HepG2 (cell line): ENCODE data around the gene FAM32A. TPM values are rescaled to one million over a fixed set of nuclear protein-coding genes. Genes with fewer than 3 reads are reported as not detected.

Source experiments
- ATAC-seq: fragments of 200-7000 bp; cut with Tn5 transposase; 3 replicates; pipeline ENCODE4 v1.9.1; 2020; ENCODE audit warnings: mild to moderate bottlenecking, moderate library complexity
- BruUV-seq: library from RNA; stranded (reverse); fragments of 400-500 nt; replicated peaks from 2 replicates; lab custom pipeline; 2021; lab: Mats Ljungman, UMichigan
- CTCF ChIA-PET: fragments of 300-600 bp; formaldehyde crosslinking; extraction: SDS; loops from one replicate; lab custom pipeline; 2021; ENCODE audit warnings: low total read pairs, inconsistent platforms, low intra/inter-chr PET ratio; lab: Yijun Ruan, JAX
- POLR2A ChIA-PET: fragments of 350-600 bp; sonication (Branson Sonifier 250); formaldehyde crosslinking; loops from one replicate; lab custom pipeline; 2020; ENCODE audit warnings: antibody characterized with exemption, inconsistent platforms; lab: Yijun Ruan, JAX
- DNase-seq: peaks from one replicate; pipeline ENCODE4 v3.0.0-alpha.2; 2015; ENCODE audit warnings: low spot score
- FAIRE-seq: peaks from 3 replicates; lab custom pipeline; 2011; peaks lifted over from hg19 to GRCh38; lab: Jason Lieb, UNC
- H2AFZ ChIP-seq: one replicate; pipeline ENCODE4 v1.6.1; 2011; ENCODE audit warnings: low read length, inconsistent platforms
- H3K27ac ChIP-seq: fragments of 300-600 bp; 3 replicates; pipeline ENCODE4 v1.8.0; 2011; ENCODE audit warnings: mixed run types, mild to moderate bottlenecking, mixed read lengths, low read length, inconsistent platforms; ENCODE audit not compliant: insufficient read depth; ENCODE audit errors: extremely low read length
- H3K27me3 ChIP-seq, 2 experiments: fragments of 200-600 bp in 1 of 2; 2 replicates in 1 of 2; 3 replicates in 1 of 2; pipeline versions ENCODE4 v1.6.0 to v1.8.0; 2011; ENCODE audit warnings: low read length in 2 of 2, mild to moderate bottlenecking in 2 of 2, moderate library complexity in 2 of 2, inconsistent platforms in 1 of 2; ENCODE audit not compliant: insufficient read depth in 2 of 2, control insufficient read depth in 1 of 2
- H3K36me3 ChIP-seq, 2 experiments: fragments of 200-600 bp in 1 of 2; replicated peaks in 1 of 2; 2 replicates in 1 of 2; 3 replicates in 1 of 2; pipeline versions ENCODE4 v1.5.1 to v1.8.0; 2011; ENCODE audit warnings: low read length in 2 of 2, inconsistent platforms in 1 of 2; ENCODE audit not compliant: insufficient read depth in 2 of 2, control insufficient read depth in 1 of 2
- H3K4me1 ChIP-seq: 2 replicates; pipeline ENCODE4 v1.5.1; 2012; ENCODE audit warnings: low read length, inconsistent platforms; ENCODE audit not compliant: insufficient read depth
- H3K4me2 ChIP-seq: 2 replicates; pipeline ENCODE4 v1.6.0; 2011; ENCODE audit warnings: low read depth, low read length, inconsistent platforms
- H3K4me3 ChIP-seq, 3 experiments: fragments of 200-600 bp in 1 of 3; sonication (generic), shearing (Covaris generic) in 1 of 3; replicated peaks in 1 of 3; 2 replicates each; pipeline ENCODE4 v1.5.1; 2011 to 2016; ENCODE audit warnings: low read length in 3 of 3, inconsistent platforms in 2 of 3, low read depth in 2 of 3, mild to moderate bottlenecking in 2 of 3, control low read depth in 1 of 3, mixed read lengths in 1 of 3; ENCODE audit not compliant: insufficient read depth in 1 of 3
- H3K79me2 ChIP-seq: one replicate; pipeline ENCODE4 v1.6.1; 2011; ENCODE audit warnings: low read length, inconsistent platforms; ENCODE audit not compliant: insufficient read depth
- H3K9ac ChIP-seq: 2 replicates; pipeline ENCODE4 v1.6.0; 2011; ENCODE audit warnings: mild to moderate bottlenecking, low read depth, low read length, inconsistent platforms; ENCODE audit not compliant: insufficient read depth
- H3K9me3 ChIP-seq: 2 replicates; pipeline ENCODE4 v1.5.1; 2012; ENCODE audit warnings: mild to moderate bottlenecking, low read length
- H4K20me1 ChIP-seq: 2 replicates; pipeline ENCODE4 v1.6.0; 2011; ENCODE audit warnings: inconsistent platforms, mild to moderate bottlenecking, low read length, moderate library complexity; ENCODE audit not compliant: insufficient read depth
- ATF4 ChIP-seq, 2 experiments: fragments of 450-650 bp in 1 of 2; sonication (generic) in 1 of 2; formaldehyde crosslinking; IDR thresholded peaks; 2 replicates each; pipeline versions ENCODE4 v1.5.0 to v1.8.0; 2020 to 2022; ENCODE audit warnings: mild to moderate bottlenecking in 1 of 2, missing genetic modification reagents in 1 of 2
- BHLHE40 ChIP-seq: IDR thresholded peaks from 2 replicates; pipeline ENCODE4 v1.6.1; 2011; ENCODE audit warnings: low read length, improper control_type of control experiment
- CERS6 ChIP-seq: sonication (generic); formaldehyde crosslinking; IDR thresholded peaks from 2 replicates; pipeline ENCODE4 v1.5.0; 2020; ENCODE audit warnings: missing genetic modification reagents
- PPARG ChIP-seq: conservative IDR thresholded peaks from 2 replicates; pipeline ENCODE4 v1.6.1; 2016; ENCODE audit warnings: missing biosample characterization, missing genetic modification reagents
- SP4 ChIP-seq: sonication (generic); formaldehyde crosslinking; IDR thresholded peaks from 2 replicates; pipeline ENCODE4 v1.8.1; 2023; ENCODE audit warnings: mild to moderate bottlenecking, missing genetic modification reagents
- TBX2 ChIP-seq: sonication (generic); formaldehyde crosslinking; IDR thresholded peaks from 2 replicates; pipeline ENCODE4 v1.5.0; 2020; ENCODE audit warnings: missing genetic modification reagents, mild to moderate bottlenecking, borderline replicate concordance
- TCF7 ChIP-seq: sonication (generic); IDR thresholded peaks from 2 replicates; pipeline ENCODE4 v1.6.1; 2016; ENCODE audit warnings: antibody characterized with exemption, low read depth
- THYN1 ChIP-seq: sonication (generic); formaldehyde crosslinking; IDR thresholded peaks from 2 replicates; pipeline ENCODE4 v1.8.1; 2023; ENCODE audit warnings: low read depth, mild to moderate bottlenecking, moderate library complexity, missing genetic modification reagents, borderline replicate concordance
- ZBTB7A ChIP-seq: sonication (generic); formaldehyde crosslinking; IDR thresholded peaks from 2 replicates; pipeline ENCODE4 v1.8.0; 2022; ENCODE audit warnings: mild to moderate bottlenecking, missing genetic modification reagents
- ZFP36L1 ChIP-seq: sonication (generic); formaldehyde crosslinking; IDR thresholded peaks from 2 replicates; pipeline ENCODE4 v1.8.0; 2022; ENCODE audit warnings: mild to moderate bottlenecking, missing genetic modification reagents, moderate library complexity
- ZNF501 ChIP-seq: sonication (generic); formaldehyde crosslinking; IDR thresholded peaks from 2 replicates; pipeline ENCODE4 v1.5.1; 2020; ENCODE audit warnings: mild to moderate bottlenecking, moderate library complexity, missing genetic modification reagents
- whole genome bisulfite sequencing: methylation state at CpG from one replicate; pipeline ENCODE4 v1.1.6; 2017; ENCODE audit warnings: low lambda C conversion rate; 5-methylcytosine and 5-hydroxymethylcytosine counted together
- in situ Hi-C: cut with HindIII; loops from 2 replicates; pipeline ENCODE4 v1.10.0; 2017; ENCODE audit warnings: low pct_unique_long_range_greater_than_20kb; ENCODE audit not compliant: extremely low pct_ligation_motif_present
- intact Hi-C: fragments of 100-400 bp; cut with micrococcal nuclease; formaldehyde crosslinking; loops from one replicate; pipeline ENCODE4 v1.10.0; 2022; ENCODE audit not compliant: unreplicated experiment
- polyA plus RNA-seq, 8 experiments: library from polyadenylated mRNA; depleted of rRNA in 3 of 8; stranded (reverse) in 7 of 8; unstranded in 1 of 8; fragments of >200 nt; fragmentation: Illumina TruSeq in 4 of 8; extraction: Trizol in 4 of 8; gene quantifications; 2 replicates each; pipeline versions ENCODE4 v1.2.1 to v1.2.3, GENCODE V29; 2011 to 2016; ENCODE audit warnings: low read depth in 4 of 8, missing spikeins in 1 of 8, mixed read lengths in 1 of 8; ENCODE audit not compliant: insufficient read depth in 1 of 8
- total RNA-seq, 5 experiments: library from RNA; depleted of rRNA; stranded (reverse); fragments of >200 nt; fragmentation: Illumina TruSeq; extraction: Trizol; gene quantifications; 2 replicates each; pipeline ENCODE4 v1.2.3, GENCODE V29; 2016; ENCODE audit warnings: low read depth in 1 of 5
- TF ChIP-seq, protein P1 (sequence below), 2 experiments: sonication (generic) in 1 of 2; formaldehyde crosslinking in 1 of 2; IDR thresholded peaks; 2 replicates each; pipeline versions ENCODE4 v1.4.0 to v1.6.1; 2016 to 2020; ENCODE audit warnings: borderline replicate concordance in 1 of 2, low read depth in 1 of 2, mild to moderate bottlenecking in 1 of 2, missing genetic modification reagents in 1 of 2

Gene FAM32A
- total and polyA plus RNA-seq, 2 of the 13 experiments (the other 11 are each of a cell fraction or from before 2014, with no cell fraction given) = 85.8 to 86.2 TPM

DNA sequence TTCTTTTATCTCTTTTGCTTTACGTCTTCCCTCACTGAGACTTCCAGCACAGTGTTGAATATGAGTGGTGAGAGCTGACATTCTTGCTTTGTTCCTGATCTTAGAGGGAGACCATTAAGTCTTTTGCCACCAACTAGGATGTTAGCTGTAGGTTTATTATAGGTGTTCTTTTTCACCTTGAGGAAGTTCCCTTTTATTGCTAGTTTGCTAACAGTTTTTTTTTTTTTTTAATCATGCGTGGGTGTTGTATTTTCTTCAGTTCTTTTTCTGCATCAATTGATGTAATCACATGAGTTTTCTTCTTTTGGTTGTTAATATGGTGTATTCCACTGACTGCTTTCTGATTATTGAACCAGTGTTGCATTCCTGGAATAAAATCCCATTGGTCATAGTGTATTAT lies 33.6 kb downstream of the FAM32A start:
- Histone ChIP-seq H3K27ac (no peak overlapping the region), H3K79me2 (no peaks in the 10 kb centered on the region), H3K9ac (no peak overlapping the region), H3K9me3 (peaks cover 25% of the 10 kb centered on the region), H3K4me3 (no peak overlapping the region), H3K4me1 (no peaks in the 10 kb centered on the region), H3K4me2 (no peak overlapping the region), H2AFZ (no peak overlapping the region), H4K20me1 (no peaks in the 10 kb centered on the region), H3K36me3 (peaks cover 8 to 47% of the 10 kb centered on the region in 2 experiments; a peak in 4 of 5 replicates), H3K27me3 (no peaks in the 10 kb centered on the region)
- DNase-seq = no peak
- POLR2A ChIA-PET = no interaction called here
- no peak for TF ChIP-seq BHLHE40
- no peak for TF ChIP-seq TCF7
- TF ChIP-seq SP4 (CRISPR knock-in tag) = no peak
- TF ChIP-seq PPARG (CRISPR knock-in tag) = no peak
- no peak for TF ChIP-seq ATF4 (CRISPR knock-in tag; IDR thresholded peaks at IDR 0.05)
- TF ChIP-seq CERS6 (CRISPR knock-in tag) = no peak
- TF ChIP-seq, protein P1, sequence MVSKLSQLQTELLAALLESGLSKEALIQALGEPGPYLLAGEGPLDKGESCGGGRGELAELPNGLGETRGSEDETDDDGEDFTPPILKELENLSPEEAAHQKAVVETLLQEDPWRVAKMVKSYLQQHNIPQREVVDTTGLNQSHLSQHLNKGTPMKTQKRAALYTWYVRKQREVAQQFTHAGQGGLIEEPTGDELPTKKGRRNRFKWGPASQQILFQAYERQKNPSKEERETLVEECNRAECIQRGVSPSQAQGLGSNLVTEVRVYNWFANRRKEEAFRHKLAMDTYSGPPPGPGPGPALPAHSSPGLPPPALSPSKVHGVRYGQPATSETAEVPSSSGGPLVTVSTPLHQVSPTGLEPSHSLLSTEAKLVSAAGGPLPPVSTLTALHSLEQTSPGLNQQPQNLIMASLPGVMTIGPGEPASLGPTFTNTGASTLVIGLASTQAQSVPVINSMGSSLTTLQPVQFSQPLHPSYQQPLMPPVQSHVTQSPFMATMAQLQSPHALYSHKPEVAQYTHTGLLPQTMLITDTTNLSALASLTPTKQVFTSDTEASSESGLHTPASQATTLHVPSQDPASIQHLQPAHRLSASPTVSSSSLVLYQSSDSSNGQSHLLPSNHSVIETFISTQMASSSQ (IDR thresholded peaks at IDR 0.05; ENCODE audit: low read depth) = no peak
- TF ChIP-seq, protein P1 (CRISPR knock-in tag; IDR thresholded peaks at IDR 0.05; ENCODE audit: borderline replicate concordance) = no peak
- TF ChIP-seq ZFP36L1 (CRISPR knock-in tag) = no peak
- TF ChIP-seq TBX2 = no peak
- no peak for TF ChIP-seq THYN1 (CRISPR knock-in tag)
- no peak for TF ChIP-seq ZBTB7A
- no peak for TF ChIP-seq ZNF501
- intact Hi-C loops = no loop called here
- 94% methylated on average over 2 of the region's 2 CpGs for WGBS
- FAIRE-seq = no peak
- BruUV-seq = no TSS peak
- in situ Hi-C loops = no loop called here
- CTCF ChIA-PET = no interaction called here
- ATAC-seq = no peak
